GM11168 (cell line): Measurements from ENCODE around the gene CARD19.

Experiments
- in situ Hi-C: fragments of 300-500 bp; cut with MboI; formaldehyde crosslinking; loops from one replicate; pipeline ENCODE4 v1.12.0; 2022; ENCODE audit warnings: low sequenced_read_pairs; ENCODE audit not compliant: unreplicated experiment

Gene CARD19

GRCh38 chr9:93149361-93149760, 53.3 kb downstream of the CARD19 start:
- in situ Hi-C loops, result no loop called here

- in situ Hi-C loops, result loop anchor here (10.0 kb wide), 1 partner anchor 164 kb away; no protein-coding TSS in a partner anchor
These were observed 55.2 kb downstream of the CARD19 start for GRCh38 chr9:93151097-93151784.

- in situ Hi-C loops, result loop anchor here (10.0 kb wide), 1 partner anchor 160 kb away; no protein-coding TSS in a partner anchor
These were observed 58.4 kb downstream of the CARD19 start for GRCh38 chr9:93154293-93154903.

- in situ Hi-C loops, result loop anchor here (10.0 kb wide), 1 partner anchor 159 kb away; no protein-coding TSS in a partner anchor
These were observed 59.9 kb downstream of the CARD19 start for GRCh38 chr9:93155716-93156474.

DNA sequence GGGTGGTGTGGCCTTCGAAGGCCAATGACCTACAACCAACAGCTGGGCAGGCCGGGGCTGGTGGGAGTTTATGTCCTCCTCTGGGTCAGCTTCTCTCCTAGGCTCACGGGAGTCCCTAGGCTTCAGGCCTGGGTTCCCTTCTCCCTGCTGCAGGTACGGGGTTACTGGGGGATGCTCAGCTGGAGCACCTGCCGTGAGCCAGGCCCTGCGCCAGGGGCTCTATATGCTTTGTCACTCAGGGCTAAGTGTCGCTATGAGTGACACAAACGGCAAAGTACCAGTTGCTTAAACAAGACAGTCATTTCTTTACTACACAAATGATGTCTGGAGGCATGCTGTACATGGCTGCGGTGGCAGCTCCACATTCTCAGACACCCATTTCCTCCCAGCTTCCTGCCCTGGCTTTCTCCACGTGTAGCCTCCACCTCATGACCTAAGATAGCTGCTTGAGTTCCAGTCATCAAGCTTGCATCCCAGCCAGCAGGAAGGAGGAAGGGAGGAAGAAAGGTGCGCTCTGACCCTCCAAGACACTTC, 60.5 kb downstream of the CARD19 start:
- in situ Hi-C loops, result loop anchor here (10.0 kb wide), 1 partner anchor 158 kb away; no protein-coding TSS in a partner anchor

GRCh38 chr9:93159601-93160471, 63.8 kb downstream of the CARD19 start:
- in situ Hi-C loops, result loop anchor here (10.0 kb wide), 1 partner anchor 155 kb away; no protein-coding TSS in a partner anchor

DNA sequence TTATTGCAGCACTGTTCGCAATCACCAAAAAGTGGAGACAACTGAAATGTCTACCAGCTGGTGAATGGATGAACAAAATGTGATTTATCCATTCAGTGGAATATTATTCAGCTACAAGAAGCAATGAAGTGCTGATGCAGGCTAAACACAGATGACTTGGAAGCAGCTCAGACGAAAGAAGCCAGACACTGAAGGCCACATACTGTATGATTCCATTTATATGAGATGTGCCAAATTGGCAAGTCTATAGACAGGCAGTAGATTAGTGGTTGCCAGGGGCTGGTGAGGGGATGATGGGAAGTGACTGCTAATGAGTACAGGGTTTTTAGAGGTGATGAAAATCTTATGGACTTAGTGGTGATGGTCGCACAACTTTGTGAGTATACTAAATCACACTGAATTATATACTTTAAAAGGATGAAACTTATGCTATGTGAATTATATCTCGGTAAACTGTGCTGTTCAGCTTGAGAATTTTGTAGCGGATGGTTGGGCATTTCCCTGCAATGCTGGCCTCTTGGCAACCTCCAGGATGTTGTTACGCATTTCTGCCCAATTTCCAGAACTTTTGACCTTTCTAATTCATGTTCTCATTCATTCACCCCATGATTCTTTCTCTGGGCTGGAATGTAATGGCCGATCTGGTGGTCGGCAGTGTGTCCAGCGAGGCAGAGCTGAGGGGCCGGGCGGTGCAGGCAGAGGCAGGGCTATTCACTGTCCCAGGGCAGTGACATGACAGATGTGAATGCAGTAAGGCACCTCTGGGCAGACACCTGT, 66.0 kb downstream of the CARD19 start:
- in situ Hi-C loops, result no loop called here
